ENCODE data around the gene PAOX. TPM values are rescaled to one million over a fixed set of nuclear protein-coding genes. Genes with fewer than 3 reads are reported as not detected.

Gene PAOX
- total RNA-seq, 1 experiment from 2014 or later = 1.0 TPM

- in situ Hi-C loops (cut with HindIII; ENCODE audit: low pct_unique_long_range_greater_than_20kb, low sequenced_read_pairs) = no loop called here
- DNase-seq (ENCODE audit: low read depth, low spot score) = no peak
Measured at GRCh38 chr10:133439517-133440461, 60.7 kb downstream of the PAOX start.

GRCh38 chr10:133440633-133441285 lies 61.7 kb downstream of the PAOX start:
- no peak for DNase-seq (ENCODE audit: low read depth, low spot score)
- in situ Hi-C loops (cut with HindIII; ENCODE audit: low pct_unique_long_range_greater_than_20kb, low sequenced_read_pairs) = no loop called here

Small RNA genes lying within 50 kb of the gene (small RNA-seq; reads per million reads assigned to genes)
- gene AL360181.4 = 0 reads per million in 2 experiments
- 0 reads per million in 2 experiments for gene BANF1P2
- 0 reads per million in 2 experiments for gene MIR3944

Other genes with a start within 250 kb of the PAOX start
- gene KNDC1, start 219.0 kb upstream of the PAOX start, total RNA-seq (2014; rRNA removed; shearing (Covaris generic)) = 0.34 and 0.45 TPM in 2 replicates
- gene UTF1, start 149.0 kb upstream of the PAOX start, total RNA-seq (2014; rRNA removed; shearing (Covaris generic)) = not detected in 2 replicates
- not detected in 2 replicates for gene VENTX, start 141.4 kb upstream of the PAOX start, total RNA-seq (2014; rRNA removed; shearing (Covaris generic))
- 0.05 and 0.64 TPM in 2 replicates for gene ADAM8, start 102.4 kb upstream of the PAOX start, total RNA-seq (2014; rRNA removed; shearing (Covaris generic))
- gene TUBGCP2, start 70.4 kb upstream of the PAOX start, total RNA-seq (2014; rRNA removed; shearing (Covaris generic)) = 28.7 and 33.1 TPM in 2 replicates
- gene ZNF511, start 70.3 kb upstream of the PAOX start, total RNA-seq (2014; rRNA removed; shearing (Covaris generic)) = 15.2 and 28.1 TPM in 2 replicates
- gene CALY, start 42.4 kb upstream of the PAOX start, total RNA-seq (2014; rRNA removed; shearing (Covaris generic)) = not detected in 2 replicates
- not detected in 2 replicates for gene PRAP1, start 31.9 kb upstream of the PAOX start, total RNA-seq (2014; rRNA removed; shearing (Covaris generic))
- gene FUOM, start 21.2 kb upstream of the PAOX start, total RNA-seq (2014; rRNA removed; shearing (Covaris generic)) = 22.1 and 30.2 TPM in 2 replicates
- 80.6 and 90.4 TPM in 2 replicates for gene ECHS1, start 5.9 kb upstream of the PAOX start, total RNA-seq (2014; rRNA removed; shearing (Covaris generic))
- 34.9 and 38.5 TPM in 2 replicates for gene MTG1, start 14.9 kb downstream of the PAOX start, total RNA-seq (2014; rRNA removed; shearing (Covaris generic))
- not detected in 2 replicates for gene SPRN, start 45.4 kb downstream of the PAOX start, total RNA-seq (2014; rRNA removed; shearing (Covaris generic))
- 0.29 and 0.37 TPM in 2 replicates for gene SCART1, start 74.7 kb downstream of the PAOX start, total RNA-seq (2014; rRNA removed; shearing (Covaris generic))
- not detected in 2 replicates for gene CYP2E1, start 148.1 kb downstream of the PAOX start, total RNA-seq (2014; rRNA removed; shearing (Covaris generic))
- not detected in 2 replicates for gene SYCE1, start 186.3 kb downstream of the PAOX start, total RNA-seq (2014; rRNA removed; shearing (Covaris generic))
- 0.53 TPM in 1 of 2 replicates, not detected in the other for gene FRG2B, start 247.5 kb downstream of the PAOX start, total RNA-seq (2014; rRNA removed; shearing (Covaris generic))